ENCODE measurements around the gene EPS8L2. TPM values are rescaled to one million over a fixed set of nuclear protein-coding genes. Genes with fewer than 3 reads are reported as not detected.
"Not testable (repeated sequence)": the region's sequence is repeated elsewhere in the genome, so short reads cannot be mapped to it uniquely, and the experiment has no call there.

The EPS8L2 gene
- total RNA-seq, 1 donor from 2014 or later = 12.3 TPM

- intact Hi-C loops (cut with micrococcal nuclease) = loop anchor here (1.0 to 10.0 kb wide), 4 partner anchors 27 to 168 kb away; partner anchors contain the start of gene IRF7
These were observed 17.3 kb downstream of the EPS8L2 start for GRCh38 chr11:723120-723883.

- intact Hi-C loops (cut with micrococcal nuclease) = loop anchor here (10.0 kb wide), 1 partner anchor 109 kb away; the partner anchor contains the start of gene IRF7
These were observed 18.2 kb downstream of the EPS8L2 start for GRCh38 chr11:724049-724777.

DNA sequence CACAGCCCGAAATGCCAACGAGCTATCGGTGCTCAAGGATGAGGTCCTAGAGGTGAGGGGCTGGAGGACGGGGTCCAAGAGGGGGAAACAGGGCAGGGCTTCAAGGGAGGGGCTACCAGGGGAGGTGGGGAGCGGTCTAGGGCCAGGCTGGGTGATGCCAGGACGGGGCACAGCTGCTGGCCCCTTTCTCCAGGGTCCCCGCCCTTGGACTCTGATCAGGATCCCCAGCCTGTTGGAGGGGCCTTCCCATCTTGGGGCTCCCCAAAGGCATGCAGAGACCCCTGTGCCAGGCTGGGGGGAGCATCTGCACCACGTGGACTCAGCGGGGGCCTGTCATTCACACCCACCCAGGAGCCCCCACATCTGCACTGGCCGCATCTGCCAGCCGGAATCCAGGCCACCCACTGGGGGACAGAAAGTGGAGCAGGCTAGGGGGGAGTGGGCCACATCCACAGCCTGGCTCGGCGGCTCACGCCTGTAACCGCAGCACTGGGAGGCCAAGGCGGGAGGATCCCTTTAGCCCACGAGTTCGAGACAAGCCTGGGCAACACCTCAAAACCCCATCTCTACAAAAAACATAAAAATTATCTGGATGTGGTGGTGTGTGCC is 18.9 kb downstream of the EPS8L2 start:
- intact Hi-C loops (cut with micrococcal nuclease) = loop anchor here (5.0 to 10.0 kb wide), 2 partner anchors 42 to 110 kb away; partner anchors contain the start of gene IRF7

DNA sequence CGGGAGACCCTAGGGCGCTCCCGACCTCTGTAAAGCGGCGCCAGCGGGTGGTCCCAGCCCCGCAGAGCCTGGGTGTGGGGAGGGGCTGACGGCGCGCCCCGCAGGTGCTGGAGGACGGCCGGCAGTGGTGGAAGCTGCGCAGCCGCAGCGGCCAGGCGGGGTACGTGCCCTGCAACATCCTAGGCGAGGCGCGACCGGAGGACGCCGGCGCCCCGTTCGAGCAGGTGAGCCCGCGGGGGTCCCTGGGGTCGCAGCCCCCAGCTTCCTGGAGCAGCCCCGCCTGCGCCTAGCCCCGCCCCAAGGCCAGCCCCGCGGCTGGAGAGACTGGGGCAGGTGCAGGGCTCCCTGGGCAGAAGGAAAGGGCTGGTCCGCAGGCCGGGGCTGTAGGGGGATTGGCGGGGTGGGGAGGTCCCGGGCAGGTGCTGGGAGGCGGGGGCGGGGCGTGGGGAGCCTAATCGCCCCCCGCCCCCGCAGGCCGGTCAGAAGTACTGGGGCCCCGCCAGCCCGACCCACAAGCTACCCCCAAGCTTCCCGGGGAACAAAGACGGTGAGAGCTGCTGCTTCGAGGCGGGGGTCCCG is 19.7 kb downstream of the EPS8L2 start:
- intact Hi-C loops (cut with micrococcal nuclease) = loop anchor here (2.0 to 10.0 kb wide), 3 partner anchors 42 to 165 kb away; partner anchors contain the start of genes IRF7, LMNTD2 and RASSF7

DNA sequence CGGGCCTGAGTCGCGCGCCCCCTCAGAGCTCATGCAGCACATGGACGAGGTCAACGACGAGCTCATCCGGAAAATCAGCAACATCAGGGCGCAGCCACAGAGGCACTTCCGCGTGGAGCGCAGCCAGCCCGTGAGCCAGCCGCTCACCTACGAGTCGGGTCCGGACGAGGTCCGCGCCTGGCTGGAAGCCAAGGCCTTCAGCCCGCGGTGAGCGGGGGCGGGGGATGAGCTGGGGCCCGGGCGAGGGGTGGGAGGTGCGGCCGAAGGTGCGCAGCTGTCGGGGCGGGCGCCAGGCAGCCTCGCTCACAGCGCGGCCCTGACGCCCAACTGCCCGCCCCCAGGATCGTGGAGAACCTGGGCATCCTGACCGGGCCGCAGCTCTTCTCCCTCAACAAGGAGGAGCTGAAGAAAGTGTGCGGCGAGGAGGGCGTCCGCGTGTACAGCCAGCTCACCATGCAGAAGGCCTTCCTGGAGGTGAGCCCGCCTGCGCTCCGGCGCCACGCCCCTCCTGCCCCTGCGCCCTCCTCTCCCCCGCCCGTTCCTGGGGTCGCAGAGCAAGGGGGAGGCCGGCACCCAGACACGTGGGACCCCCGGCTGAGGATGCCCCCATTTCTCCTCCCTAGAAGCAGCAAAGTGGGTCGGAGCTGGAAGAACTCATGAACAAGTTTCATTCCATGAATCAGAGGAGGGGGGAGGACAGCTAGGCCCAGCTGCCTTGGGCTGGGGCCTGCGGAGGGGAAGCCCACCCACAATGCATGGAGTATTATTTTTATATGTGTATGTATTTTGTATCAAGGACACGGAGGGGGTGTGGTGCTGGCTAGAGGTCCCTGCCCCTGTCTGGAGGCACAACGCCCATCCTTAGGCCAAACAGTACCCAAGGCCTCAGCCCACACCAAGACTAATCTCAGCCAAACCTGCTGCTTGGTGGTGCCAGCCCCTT is 20.5 kb downstream of the EPS8L2 start:
- intact Hi-C loops (cut with micrococcal nuclease) = loop anchor here (2.0 to 10.0 kb wide), 3 partner anchors 41 to 166 kb away; partner anchors contain the start of genes IRF7, LMNTD2 and RASSF7

- intact Hi-C loops (cut with micrococcal nuclease) = loop anchor here (2.0 to 10.0 kb wide), 3 partner anchors 40 to 166 kb away; partner anchors contain the start of genes IRF7, LMNTD2 and RASSF7
These were observed 21.3 kb downstream of the EPS8L2 start for GRCh38 chr11:727281-727701.

GRCh38 chr11:727859-728748 is 22.1 kb downstream of the EPS8L2 start:
- intact Hi-C loops (cut with micrococcal nuclease) = loop anchor here (2.0 to 10.0 kb wide), 3 partner anchors 39 to 167 kb away; partner anchors contain the start of genes IRF7, LMNTD2 and RASSF7

- intact Hi-C loops (cut with micrococcal nuclease) = loop anchor here (5.0 to 10.0 kb wide), 2 partner anchors 38 to 114 kb away; partner anchors contain the start of gene IRF7
These were observed 23.0 kb downstream of the EPS8L2 start for GRCh38 chr11:728901-729491.

DNA sequence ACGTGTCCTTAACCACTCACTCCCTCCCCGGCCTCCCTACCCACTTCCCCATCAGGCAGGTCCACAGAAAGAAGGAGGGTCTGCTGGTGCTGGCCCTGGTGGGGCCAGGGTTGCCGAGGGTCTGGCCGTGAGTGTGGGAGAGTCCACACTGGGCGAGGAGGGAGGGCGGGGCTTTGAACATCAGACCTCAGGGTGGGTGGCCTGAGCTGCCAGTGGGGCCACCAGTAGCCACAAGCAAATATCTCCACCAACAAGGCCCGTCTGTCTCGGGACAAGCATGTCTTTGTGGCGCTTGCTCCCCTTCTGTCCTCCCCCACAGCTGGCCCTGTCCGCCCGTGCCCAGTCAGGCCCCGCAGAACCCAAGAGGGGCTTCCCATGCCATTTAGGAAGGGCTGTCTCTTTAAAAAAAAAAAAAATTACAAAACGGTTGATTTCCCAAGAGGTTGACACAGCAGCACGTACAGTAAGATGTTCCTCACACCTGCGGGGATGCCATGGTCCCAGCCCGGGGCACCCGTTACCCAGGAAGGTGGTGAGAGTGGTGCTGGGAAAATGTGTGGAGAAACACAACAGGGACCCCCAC is 23.6 kb downstream of the EPS8L2 start:
- intact Hi-C loops (cut with micrococcal nuclease) = loop anchor here (5.0 to 10.0 kb wide), 2 partner anchors 38 to 115 kb away; partner anchors contain the start of gene IRF7

DNA sequence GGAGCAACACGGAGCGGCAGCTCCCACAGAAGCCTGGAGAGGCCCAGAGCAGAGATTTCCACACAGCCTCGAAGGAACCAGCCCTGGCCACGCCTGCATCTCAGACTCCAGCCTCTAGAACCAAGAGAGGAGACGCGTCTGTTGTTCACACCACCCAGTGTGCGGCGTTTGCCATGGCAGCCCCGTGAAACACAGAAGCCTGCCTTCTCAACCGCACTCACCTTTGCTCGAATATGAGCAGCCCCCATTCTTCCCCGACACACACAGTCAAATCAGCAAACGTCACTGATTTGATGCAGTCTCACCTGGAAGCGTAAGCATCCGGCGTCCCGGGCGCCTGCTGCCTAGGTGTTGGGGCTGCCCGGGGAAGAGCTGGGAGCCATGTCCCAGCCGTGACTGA is 27.0 kb downstream of the EPS8L2 start:
- intact Hi-C loops (cut with micrococcal nuclease) = no loop called here

DNA sequence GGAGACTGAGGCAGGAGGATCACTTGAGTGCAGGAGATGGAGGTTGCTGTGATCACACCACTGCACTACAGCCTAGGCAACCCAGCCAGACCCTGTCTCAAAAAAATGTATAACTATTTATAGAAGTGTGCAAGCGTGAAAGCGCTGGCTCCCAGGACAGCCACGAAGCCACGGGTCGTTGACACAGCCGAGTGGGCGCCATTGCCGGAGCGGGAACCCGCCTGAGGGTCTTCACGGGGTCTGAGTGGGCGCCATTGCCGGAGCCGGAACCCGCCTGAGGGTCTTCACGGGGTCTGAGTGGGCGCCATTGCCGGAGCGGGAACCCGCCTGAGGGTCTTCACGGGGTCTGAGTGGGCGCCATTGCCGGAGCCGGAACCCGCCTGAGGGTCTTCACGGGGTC is 28.5 kb downstream of the EPS8L2 start:
- intact Hi-C loops (cut with micrococcal nuclease) = not testable (repeated sequence)

DNA sequence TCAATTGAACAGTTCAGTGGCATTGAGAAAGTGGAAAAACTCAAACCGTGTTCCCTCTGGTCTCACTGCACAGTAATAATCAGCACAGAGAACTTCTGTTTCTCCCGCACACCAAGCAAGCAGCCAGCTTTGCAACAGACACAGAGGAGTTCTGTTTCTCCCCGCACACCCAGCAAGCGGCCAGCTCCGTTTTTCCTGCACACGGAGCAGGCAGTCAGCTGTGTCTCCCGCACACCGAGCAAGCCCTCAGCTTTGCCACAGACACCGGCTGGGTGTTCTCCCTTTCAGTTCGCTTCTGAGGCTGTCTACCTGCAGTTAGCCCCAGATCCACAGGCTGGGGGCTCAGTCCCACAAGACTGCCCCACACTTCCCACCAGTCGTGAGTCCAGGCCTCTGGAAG is 31.3 kb downstream of the EPS8L2 start:
- intact Hi-C loops (cut with micrococcal nuclease) = no loop called here

GRCh38 chr11:737899-738298 is 31.9 kb downstream of the EPS8L2 start:
- intact Hi-C loops (cut with micrococcal nuclease) = not testable (repeated sequence)

GRCh38 chr11:742156-742546 is 36.1 kb downstream of the EPS8L2 start:
- intact Hi-C loops (cut with micrococcal nuclease) = no loop called here

DNA sequence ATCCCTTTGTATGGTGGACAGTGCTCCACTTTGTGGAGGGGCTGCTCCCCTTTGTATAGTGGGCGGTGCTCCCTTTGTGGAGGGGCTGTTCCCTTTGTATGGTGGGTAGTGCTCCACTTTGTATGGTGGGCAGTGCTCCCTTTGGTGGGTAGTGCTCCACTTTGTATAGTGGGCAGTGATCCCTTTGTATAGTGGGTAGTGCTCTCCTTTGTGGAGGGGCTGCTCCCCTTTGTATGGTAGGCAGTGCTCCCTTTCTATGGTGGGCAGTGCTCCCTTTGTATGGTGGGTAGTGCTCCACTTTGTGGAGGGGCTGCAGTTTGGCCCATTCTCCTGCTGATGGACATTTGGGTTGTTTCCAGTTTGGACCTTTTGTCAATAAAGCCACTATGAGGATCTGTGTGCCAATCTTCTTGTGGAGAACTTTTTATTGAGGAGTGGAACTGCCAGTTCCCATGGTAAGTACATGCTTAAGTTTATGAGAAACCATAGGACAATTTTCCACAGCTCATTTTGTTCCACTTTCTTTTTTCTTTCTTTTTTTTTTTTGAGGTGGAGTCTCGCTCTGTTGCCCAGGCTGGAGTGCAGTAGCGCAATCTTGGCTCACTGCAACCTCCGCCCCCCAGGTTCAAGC is 36.7 kb downstream of the EPS8L2 start:
- intact Hi-C loops (cut with micrococcal nuclease) = no loop called here

- intact Hi-C loops (cut with micrococcal nuclease) = loop anchor here (5.0 kb wide), 1 partner anchor 52 kb away; the partner anchor contains the start of gene SLC25A22
These were observed 39.4 kb downstream of the EPS8L2 start for GRCh38 chr11:745428-745827.
